GM06990 (cell line): ENCODE results near the gene DDX20.

ENCODE experiments used
- DNase-seq: peaks from one replicate; pipeline ENCODE4 v3.0.0-alpha.2; 2011; ENCODE audit not compliant: insufficient read length; ENCODE audit errors: extremely low read depth
- H3K27me3 ChIP-seq: replicated peaks from 2 replicates; pipeline ENCODE4 v1.6.0; 2011; ENCODE audit warnings: low read length; ENCODE audit not compliant: control insufficient read depth, insufficient read depth
- H3K36me3 ChIP-seq: 2 replicates; pipeline ENCODE4 v1.5.1; 2011; ENCODE audit warnings: low read length; ENCODE audit not compliant: control insufficient read depth, insufficient read depth
- H3K4me3 ChIP-seq: replicated peaks from 2 replicates; pipeline ENCODE4 v1.5.1; 2011; ENCODE audit warnings: low read depth, mild to moderate bottlenecking, control low read depth, low read length
- CTCF ChIP-seq: IDR thresholded peaks from 2 replicates; pipeline ENCODE4 v1.5.1; 2011; ENCODE audit warnings: low read length, control low read depth, mild to moderate bottlenecking, inconsistent platforms; ENCODE audit not compliant: insufficient read depth, poor library complexity, severe bottlenecking

Gene DDX20

GRCh38 chr1:111737216-111738132, 18.2 kb upstream of the DDX20 start:
- TF ChIP-seq CTCF: no peak
- Histone ChIP-seq H3K36me3 (no peaks in the 10 kb centered on the region; the same call in 1 of the 2 replicates), H3K27me3 (no peaks in the 10 kb centered on the region; the same call in 1 of the 2 replicates), H3K4me3 (peak overlapping the region; percentile 74)
- DNase-seq: no peak

- Histone ChIP-seq H3K27me3 (no peaks in the 10 kb centered on the region; the same call in 1 of the 2 replicates), H3K36me3 (no peaks in the 10 kb centered on the region; the same call in 1 of the 2 replicates), H3K4me3 (peak overlapping the region; percentile 74)
- DNase-seq: no peak
- TF ChIP-seq CTCF: no peak
These were observed 17.6 kb upstream of the DDX20 start for GRCh38 chr1:111738133-111738435.

GRCh38 chr1:111738436-111739193, 17.1 kb upstream of the DDX20 start:
- no peak for TF ChIP-seq CTCF
- no peaks in the 10 kb centered on the region; the same call in 1 of the 2 replicates for H3K27me3 ChIP-seq
- H3K4me3 ChIP-seq: peak overlapping the region; percentile 74
- peak; percentile 72 for DNase-seq
- no peaks in the 10 kb centered on the region; the same call in 1 of the 2 replicates for H3K36me3 ChIP-seq

GRCh38 chr1:111739194-111739924, 16.3 kb upstream of the DDX20 start, which contains the start of gene INKA2:
INKA2 (minus strand) TSS chr1:111739395; CDS start chr1:111739242, 153 bp downstream.
- no peaks in the 10 kb centered on the region; the same call in 1 of the 2 replicates for H3K27me3 ChIP-seq
- peak; percentile 91 for DNase-seq

More at GRCh38 chr1:111739194-111739924, 16.3 kb upstream of the DDX20 start, which contains the start of gene INKA2:
- Histone ChIP-seq H3K36me3 (no peaks in the 10 kb centered on the region; the same call in 1 of the 2 replicates), H3K4me3 (peak within 1 kb of the TSS; percentile 74)
- no peak for TF ChIP-seq CTCF
